Activated CD4-positive, alpha-beta T cell treated with anti-CD3 and anti-CD28 coated beads, Interleukin-2, amount 50 U/mL, for 4 hours (primary cell): ENCODE results near the gene RFX4.

Source experiments
- DNase-seq, 2 experiments: peaks; one replicate each; pipeline ENCODE4 v3.0.0-alpha.2; 2020

RFX4 gene

DNA sequence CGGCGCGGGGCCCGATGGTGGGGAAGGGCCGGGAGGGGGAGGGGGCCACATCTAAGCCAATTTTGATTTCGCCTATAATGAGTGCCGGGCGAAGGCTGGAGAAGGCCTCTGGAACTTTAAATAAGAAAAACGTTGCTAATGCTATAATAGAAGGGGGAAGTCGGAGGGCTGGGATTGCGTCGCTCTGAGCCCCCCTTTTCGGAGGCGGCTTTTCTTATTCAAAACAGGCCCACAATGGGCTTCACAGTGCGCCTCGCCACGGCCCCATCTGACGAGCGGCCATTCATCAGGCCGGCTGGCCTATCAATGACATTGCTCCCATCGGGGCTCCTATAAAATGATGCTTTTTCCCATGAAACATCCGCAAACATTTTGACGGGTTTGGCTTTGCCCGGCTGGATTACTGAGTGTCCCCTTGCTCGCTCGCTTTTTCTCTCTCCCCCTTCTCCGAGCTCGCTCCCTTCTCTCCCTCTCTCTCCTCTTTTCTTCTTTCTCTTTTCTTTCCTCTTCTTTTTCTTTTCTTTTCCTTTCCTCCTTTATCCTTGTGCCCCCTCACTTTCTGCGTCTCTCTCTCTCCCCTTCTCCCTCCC, at the start of gene RFX4:
TSS of gene RFX4 (plus strand) at position 364 of the 590 bp plus-strand sequence. CDS start 317 bp downstream, outside the sequence.
- no peak for DNase-seq

DNA sequence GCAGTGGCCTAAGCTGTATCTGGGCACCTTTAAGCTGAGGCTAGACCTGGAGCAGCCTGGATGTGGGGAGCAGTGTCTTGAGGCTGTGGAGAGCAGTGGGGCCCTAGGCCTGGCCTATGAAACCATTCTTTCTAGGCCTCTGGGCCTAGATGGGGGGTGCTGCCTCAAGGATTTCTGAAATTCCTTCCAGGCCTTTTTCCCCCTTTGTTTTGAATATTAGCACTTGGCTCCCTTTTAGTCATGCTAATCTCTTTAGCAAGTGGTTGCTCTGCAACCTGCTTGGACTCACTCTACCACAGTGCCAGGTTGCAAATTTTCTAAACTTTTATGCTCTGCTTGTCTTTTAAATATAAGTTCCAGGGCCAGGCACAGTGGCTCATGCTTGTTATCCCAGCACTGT, 41.6 kb upstream of the RFX4 start:
- no peak for DNase-seq

DNA sequence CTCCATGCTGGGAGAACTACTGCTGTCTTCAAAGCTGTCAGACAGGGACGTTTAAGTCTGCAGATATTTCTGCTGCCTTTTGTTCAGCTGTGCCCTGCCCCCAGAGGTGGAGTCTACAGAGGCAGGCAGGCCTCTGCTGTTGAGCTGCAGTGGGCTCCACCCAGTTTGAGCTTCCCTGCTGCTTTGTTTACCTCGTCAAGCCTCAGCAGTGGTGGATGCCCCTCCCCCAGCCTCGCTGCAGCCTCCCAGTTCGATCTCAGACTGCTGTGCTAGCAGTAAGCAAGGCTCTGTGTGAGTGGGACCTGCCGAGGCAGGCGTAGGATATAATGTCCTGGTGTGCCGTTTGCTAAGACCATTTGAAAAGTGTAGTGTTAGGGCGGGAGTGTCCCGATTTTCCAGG, 31.4 kb upstream of the RFX4 start:
- DNase-seq = no peak

DNA sequence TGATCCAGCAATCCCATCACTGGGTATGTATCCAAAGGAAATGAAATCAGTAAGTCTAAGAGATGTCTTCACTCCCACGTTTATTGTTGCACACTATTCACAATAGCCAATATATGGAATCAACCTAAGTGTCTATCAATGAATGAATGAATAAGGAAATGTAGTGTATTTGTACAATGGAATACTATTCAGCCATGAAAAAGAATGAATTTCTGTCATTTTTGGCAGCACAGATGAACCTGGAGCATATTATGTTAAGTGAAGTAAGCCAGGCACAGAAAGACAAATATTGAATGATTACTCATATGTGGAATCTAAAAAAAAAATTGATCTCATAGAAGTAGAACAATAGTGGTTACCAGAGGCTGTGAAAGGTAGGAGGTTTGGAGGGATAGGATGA, 30.6 kb upstream of the RFX4 start:
- no peak for DNase-seq

DNA sequence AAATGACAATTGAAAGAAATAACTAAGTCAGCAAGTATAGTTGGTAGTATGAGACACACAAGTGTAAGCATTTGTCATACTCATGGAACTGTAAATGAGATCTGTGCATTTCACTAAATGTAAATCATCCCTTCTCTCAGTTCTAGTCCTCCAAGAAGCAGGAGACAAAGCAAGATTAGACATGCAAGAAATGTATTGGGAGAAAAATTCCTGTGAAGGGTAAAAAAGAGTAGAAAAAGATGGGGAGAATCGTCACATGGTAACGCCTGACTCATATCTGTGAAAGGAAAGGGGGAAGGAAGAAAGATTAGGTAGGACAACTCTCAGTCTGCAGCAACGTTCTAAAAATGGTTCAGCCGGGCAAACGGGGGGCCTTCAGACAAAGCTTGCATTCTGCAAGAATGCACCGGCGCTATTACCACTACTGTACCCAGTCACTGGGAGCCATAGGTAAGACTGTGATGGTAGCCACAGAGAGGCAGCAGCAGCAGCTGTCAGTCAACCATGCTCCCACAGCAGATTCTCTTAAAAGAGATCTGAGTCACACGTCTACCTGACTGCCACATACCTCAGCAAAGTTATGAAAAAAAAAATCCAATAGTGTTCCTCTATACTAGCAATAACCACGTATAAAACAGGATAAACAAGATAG, 18.0 kb upstream of the RFX4 start:
- no peak for DNase-seq

DNA sequence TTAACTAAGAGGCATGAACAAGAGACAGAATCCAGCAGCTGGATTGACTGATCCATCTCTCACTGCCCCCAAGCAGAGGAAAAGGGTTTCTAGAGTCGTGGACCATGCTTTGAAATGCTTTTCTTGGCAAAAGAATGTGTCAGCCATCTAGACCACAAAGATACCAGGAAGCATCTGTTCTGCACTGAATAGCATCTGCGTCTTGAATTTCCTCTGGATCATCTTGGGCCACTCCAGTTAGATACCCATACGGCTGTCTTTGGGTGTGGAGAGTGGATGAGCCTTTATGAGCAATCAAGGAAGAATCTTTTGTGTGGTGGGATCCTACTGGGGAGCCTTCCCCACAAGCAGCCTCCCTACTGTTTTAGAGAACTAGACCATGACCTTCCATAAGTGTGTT, 16.0 kb upstream of the RFX4 start:
- DNase-seq = no peak

DNA sequence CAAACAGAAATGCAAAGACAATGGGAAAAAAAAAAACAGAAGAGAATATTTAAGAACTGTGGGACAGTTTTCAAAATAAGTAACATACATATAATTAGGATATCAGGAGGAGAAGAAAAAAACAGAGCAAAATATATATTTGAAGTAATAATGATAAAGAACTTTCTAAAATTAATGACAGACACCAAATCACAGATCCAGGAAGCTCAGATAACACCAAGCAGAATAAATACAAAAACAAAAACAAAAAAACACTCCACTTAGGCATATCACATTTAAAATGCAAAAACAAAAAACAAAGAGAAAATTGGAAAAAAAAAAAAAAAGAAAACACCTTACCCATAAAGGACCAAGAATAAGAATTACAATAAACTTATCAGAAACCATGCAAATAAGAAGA, 9.6 kb upstream of the RFX4 start:
- no peak for DNase-seq

DNA sequence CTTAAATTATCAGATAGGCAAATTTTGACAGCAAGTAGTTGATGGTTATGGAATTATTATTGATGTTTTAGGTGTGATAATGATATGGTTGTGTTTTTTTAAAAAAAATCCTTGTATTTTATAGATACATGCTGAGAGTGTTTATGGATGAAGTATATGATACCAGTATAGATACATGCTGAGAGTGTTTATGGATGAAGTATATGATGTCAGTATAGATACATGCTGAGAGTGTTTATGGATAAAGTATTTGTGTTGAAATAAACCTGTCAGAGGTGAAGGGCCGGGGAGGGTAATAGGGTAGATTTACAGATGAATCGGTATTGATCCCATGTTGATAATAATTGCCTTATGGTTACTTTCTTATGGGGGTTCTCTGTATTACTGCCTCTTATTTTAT, 6.0 kb upstream of the RFX4 start:
- DNase-seq = no peak

DNA sequence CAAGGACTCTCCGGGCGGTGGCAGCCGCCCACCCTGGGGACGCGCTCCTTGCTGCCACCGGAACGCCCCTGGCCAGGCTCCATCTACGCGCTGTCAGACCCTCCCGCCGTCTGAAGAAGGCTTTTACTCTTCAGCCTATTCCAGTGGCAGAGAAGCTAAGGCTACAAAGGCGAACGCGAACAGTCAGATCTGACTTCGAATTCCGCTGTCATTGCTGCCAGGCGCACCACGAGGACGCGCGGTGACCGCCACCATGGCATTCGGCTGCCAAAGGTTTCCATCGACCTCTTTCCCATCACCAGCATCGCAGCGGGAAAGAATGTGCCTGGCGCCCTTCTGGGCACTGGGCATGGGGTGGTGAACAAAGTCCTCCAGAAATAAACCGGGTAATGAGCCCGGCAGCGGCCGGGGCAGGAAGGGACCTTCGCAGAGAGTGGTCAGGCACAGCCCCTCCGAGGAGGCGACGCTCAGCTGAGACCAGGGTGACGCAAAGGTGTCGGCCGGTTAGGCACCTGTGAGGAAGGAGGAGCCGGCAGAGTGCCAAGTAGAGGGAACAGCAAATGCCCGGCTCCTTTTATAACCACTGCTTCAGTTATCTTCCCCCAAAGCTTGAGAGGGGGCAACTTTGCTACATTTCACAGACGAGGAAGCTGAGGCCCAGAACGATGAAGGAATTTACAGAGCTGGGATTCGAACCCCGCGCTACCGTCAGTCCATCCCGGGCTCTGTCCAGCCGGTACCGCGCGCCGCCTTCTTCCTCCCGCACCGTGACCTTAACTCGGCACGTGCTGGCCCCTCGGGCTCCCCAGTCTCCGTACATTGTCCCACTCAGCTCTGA, 1.9 kb upstream of the RFX4 start:
- no peak for DNase-seq

DNA sequence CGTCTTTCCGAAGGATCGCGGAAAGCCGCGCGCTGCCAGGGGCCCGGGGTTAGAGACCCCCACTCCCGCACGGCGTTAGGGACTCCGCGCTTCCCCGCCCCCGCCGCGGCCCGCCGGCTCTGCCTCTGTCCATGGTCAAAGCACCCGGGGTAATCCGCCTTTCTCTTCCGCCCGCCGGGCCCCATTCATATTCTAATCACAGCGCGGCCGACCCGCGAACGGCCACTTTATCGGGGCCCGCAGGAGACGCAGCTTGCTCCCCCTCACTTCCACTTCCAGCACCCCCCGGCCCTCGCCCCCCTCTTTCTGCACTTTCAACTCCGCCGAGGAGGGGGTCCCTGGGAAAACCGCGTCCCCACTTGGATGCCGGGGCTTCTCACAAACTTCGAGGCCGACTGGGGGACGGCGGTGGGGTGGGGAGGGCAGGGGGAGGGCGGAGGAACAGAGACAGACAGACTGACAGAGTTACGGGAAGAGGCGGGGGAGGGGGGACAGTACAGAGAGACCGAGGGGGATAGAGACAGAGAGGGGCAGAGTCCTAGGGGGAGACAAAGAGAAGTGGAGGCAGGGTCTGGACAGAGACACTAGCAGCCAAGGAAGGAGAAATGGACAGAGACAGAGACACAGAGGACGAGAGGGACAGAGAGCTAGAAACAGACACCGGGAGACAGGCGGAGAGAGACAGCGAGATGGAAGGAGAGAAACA, 1.1 kb upstream of the RFX4 start:
- no peak for DNase-seq

DNA sequence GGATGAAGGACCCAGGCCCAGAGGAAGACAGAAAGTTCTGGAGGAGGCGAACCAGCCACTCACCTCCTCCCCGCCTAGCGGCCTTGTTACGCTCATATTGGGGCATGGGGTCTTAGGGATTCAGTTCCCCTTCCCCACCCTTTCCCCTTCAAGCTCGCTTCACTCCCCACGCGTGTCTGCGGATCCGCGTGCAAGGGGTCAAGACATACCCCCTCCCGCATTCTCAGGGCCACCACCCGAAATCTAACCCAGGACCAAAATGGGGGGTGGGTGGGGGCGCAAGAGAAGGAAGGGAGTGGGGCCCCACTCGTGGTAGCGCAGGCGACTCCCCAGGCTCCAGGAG, 584 bp upstream of the RFX4 start:
- DNase-seq = no peak

DNA sequence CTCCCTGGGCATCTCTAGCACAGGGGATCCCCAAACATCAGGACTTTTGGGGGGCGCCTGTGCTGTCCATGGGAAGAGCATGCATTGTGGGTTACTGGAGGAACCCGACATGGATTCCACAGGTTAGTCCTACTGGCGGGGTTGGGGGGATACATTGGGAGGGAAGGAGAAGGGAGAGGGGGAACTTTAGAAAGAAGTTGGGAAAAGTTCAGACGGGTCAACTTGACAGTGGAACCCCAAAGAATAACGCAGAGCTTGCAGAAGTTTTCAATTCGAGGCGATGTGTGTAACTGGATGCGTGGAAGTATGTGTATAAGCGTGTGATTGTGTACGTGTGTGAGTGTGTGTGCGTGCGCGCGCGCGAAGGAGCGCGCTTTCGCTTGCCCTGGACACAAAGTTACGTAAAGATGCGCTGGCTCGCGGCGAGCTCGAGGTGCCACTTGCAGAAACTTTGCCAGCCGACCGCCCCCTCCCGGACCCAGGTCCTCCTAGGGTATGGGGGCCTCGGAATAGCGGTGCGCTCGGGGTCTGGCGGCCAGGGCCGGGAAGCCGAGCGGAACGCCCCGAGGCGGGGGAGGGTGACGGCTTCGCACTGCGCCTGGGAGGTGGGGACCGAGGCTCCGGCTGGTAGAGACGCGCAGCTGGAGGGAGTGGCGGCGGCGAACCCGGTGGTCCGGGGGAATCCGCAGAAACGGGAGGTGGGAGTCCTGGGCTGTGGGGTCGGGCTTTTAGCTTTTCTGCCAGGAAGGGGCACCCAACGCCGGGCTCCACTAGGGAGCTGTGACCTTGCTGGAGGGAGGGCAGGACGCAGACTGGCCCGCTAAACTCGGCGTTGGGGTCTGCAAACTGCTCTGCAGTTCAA, 669 bp downstream of the RFX4 start:
- DNase-seq = no peak

DNA sequence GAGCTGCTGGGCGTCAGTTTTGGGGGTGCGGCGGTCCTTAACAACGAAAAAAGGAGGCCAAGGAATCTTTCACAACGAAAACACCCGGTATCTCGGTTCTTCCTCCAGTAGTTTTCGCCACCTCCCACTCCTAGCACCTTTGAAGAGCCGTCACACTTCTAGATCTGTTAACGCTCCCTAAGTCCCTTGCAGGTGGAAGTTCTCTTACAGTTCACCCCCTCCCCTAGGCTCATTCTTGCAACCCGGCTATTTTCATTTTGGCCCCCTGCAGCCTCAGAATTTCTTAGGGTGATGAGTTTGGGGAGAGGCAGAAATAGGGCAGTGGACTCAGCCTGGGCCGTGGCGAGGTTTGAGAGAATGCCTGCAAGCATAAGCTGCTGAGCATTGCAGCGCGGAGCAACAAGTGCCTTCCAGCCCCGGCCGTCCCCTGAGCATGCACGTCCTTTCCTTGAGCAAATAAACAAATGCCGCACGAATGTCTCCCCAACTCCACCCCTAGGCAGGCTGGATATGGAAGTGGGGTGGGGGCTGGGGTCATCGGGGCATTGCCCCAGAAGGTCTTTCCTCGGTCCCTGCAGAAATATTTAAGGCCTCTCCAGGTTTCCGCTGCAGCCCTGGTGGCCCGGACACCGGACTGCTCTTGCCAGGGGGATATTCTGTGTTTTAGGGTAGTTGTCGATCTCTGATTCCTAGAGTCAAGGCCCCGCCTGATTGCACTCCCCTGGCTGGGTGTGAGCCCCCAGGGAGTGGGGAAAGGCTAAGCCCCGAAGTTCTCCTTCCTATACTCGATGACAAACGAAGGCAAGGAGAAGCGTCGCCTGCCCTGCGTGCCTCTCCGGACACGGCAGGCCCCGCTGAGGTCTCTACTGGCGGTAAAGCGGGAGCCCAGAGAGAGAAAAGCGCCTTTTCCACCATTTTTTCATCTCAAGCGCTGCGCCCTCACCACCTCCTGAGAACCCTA, 1.6 kb downstream of the RFX4 start:
- no peak for DNase-seq

DNA sequence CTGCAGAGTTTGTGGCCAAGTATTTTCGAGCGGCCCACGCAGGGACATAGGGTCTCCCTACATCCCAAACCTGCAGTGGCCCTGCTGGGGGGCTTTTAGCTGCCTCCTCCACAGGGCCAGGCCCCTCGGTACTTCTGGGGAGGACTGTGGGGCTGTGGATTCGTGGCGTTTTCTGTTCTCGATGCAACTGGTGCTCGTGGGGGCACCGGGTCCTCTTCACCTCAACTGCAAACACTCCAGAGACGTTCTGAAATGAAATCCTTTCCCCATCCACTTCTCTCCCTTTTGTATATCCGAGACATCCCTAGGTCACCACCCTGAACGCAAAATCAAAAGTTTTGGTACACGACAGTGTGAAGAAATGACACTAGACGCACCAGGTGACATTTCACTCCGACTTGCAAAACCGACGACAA, 2.3 kb downstream of the RFX4 start:
- DNase-seq = no peak

DNA sequence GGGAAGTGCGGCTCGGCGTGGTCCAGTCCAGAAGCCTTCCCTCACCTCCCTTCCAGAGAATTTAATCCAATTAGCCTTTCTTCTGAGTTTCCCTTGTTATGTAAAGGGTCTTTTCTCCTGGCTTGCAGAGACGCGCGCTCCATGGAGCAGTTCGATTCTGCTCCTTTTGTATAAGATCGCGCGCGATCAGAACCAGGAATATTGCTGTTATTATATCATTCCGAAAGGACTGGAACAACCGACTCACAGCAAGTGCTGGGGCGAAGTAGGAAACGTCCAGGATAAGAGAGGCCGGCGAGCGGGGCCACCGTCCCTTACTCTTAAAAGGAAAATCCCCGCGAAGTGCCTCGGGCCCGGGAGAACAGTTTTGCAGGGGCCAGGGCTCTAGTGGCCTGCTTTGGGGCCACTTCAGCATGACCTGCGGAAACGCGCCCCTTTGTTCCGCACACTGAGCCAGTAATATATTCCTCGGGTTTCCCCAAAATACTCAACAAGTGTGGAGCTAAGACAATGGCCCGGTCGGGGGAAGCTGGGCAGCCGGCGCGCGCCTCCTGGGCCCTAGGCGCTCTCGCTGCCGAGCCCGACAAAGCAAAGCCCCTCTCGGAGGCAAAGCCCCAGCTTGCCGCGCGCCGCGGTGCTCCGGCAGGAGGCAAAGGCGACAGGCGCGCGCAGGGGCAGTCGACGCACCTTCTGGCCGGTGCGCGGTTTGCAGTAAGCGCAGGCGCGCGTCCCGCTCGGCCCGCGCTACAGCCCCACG, 2.9 kb downstream of the RFX4 start:
- no peak for DNase-seq

DNA sequence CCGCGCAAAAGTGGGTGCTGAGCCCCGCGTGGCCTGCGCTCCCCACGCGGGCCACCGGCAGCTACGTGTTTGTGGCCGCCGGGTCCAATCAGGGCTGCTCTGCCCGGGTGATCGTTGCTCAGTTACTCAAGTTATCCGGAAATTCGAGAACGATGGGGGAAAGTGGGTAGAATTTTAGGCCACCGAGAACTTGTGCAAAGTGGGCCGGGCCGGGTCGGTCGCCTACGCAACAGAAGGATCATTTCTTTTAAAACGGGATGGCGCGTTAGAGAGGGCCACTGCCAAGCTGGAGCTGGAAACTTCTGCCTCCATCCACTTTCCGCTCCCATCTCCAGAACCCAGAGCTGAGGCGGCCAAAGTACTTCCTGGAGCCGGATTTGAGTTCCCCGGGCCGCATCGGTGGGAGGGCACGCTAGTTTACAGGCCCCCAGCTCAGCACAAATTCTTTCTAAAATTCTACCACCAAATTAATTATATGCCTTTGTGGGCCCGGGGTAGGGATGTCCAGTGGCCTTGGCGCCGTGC, 3.5 kb downstream of the RFX4 start:
- DNase-seq = no peak

DNA sequence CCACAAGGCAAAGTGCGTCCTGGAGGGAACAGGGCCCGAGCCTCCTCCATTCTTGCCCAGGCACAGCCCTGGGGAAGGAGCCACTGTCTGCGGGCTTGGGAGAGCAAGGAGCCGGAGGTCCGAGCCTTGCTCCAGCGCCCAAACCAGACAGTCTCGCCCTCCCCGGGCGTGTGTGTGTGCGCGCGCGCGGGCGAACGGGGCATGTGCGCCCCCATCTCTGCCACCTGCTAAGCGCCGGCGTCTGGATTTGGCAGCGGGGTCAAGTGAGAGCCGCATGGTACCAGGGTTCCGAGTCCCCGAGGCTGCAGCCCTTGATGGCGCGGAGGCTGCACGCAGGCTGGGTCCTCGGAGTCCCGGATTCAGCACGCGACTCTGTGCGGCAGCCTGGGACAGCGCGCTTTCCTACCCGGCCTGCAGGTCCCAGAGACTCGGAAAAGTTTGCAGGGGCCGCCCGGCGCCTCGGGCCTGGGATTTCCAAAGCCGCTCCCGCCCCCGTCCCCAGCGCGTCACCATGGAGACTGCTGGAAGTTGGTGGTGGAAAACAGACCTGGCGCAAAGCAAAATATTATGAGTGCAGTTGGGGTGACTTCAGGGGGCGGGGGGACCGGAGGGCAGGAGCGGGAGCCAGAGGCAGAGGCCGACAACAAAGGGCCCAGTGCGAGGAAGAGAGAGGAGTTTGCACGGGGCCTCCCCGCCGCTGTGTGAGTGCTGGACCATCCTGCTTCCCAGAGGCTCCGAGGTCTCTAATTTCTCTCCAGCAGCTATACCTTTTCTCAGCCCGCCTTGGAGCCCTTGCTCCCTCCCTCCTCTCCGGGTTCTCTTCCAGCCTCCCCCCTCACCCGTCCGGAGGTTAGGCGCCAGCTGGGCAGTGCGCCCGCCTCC, 4.2 kb downstream of the RFX4 start:
- no peak for DNase-seq

DNA sequence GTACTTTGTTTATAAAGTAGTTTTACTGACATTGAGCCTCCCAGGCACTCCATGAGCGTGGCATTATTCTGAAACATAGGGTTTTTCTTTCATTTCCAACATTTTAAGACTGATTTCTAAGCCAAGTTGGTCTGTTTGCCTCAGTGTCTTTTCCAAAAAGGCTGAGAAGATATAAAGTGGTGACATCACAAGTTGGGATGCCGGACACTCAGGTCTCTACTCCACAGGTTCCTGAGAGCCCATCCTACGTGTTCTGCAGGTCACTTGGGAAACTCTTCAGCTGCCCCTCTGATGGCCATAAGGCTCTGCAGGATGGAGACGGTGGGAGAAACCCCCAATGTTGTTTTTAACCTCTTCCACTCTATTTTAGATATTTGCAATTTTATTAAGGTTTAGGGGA, 6.0 kb downstream of the RFX4 start:
- DNase-seq = no peak

DNA sequence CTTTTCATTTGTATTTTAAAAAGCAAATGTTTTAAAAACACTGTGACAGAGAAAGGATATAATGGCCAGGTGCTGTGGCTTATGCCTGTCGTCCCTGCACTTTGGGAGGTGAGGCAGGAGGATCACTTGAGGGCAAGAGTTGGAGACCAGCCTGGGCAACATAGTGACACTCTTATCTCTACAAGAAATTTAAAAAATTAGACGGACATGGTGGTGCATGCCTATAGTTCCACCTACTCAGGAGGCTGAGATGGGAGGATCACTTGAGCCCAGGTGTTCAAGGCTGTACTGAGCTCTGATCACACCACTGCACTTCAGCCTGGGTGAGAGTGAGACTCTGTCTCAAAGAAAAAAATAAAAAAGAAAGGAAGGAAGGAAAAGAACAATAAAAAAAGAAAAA, 7.8 kb downstream of the RFX4 start:
- DNase-seq = no peak
